Gastrocnemius medialis (tissue), 4 donors: ENCODE measurements around the gene NDUFB10.

Source experiments
- CTCF ChIP-seq, 5 experiments: fragments of 450-650 bp in 3 of 5; fragments of 200-600 bp in 2 of 5; sonication (generic) in 2 of 5; IDR thresholded peaks in 4 of 5; conservative IDR thresholded peaks in 1 of 5; 1 replicate in 4 of 5; 2 replicates in 1 of 5; pipeline ENCODE4 v1.5.1; 2016 to 2019; ENCODE audit warnings: antibody characterized with exemption in 5 of 5, mild to moderate bottlenecking in 3 of 5, moderate library complexity in 3 of 5
- POLR2A ChIP-seq, 2 donors: fragments of 450-650 bp; IDR thresholded peaks; one replicate each; pipeline ENCODE4 v1.6.1; 2017; ENCODE audit warnings: antibody characterized with exemption in 2 of 2, mild to moderate bottlenecking in 2 of 2, moderate library complexity in 2 of 2

DNA sequence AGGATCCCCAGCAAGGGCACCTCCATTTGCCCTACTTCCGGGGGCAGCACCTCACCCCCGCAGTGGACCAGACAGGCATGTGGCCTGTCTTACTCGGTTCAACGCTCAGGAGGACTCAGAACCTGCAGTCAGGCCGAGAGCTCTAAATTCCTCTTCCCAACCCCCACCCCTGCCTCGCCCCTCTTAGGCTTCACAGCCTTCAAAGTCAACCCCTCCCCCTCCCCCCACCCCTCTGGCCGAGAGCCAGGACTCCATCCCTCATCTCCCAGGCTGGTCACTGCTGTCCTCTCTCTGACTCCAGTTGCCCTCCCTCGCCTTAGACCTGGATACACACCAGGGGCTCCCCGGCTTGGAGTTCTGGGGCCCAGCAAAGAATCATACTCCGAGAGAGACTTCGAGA is 33.1 kb upstream of the NDUFB10 start:
- no peak for TF ChIP-seq CTCF (IDR thresholded peaks at IDR 0.05 in 4 of 5, conservative IDR thresholded peaks at IDR 0.05 in 1 of 5)
- no peak for TF ChIP-seq POLR2A (IDR thresholded peaks at IDR 0.05)
